ENCODE results near the gene ARL8B. TPM values are rescaled to one million over a fixed set of nuclear protein-coding genes. Genes with fewer than 3 reads are reported as not detected.

ARL8B gene
- total RNA-seq, 1 donor = 72.1 TPM

- no peak overlapping the region for H3K4me3 ChIP-seq (ENCODE audit: low read depth, low read length)
- DNase-seq (ENCODE audit: low read depth) = no peak
- TF ChIP-seq CTCF (IDR thresholded peaks at IDR 0.05; ENCODE audit: insufficient read depth, low read depth, low read length) = no peak
Observed at GRCh38 chr3:5082789-5083115, 39.3 kb upstream of the ARL8B start.

DNA sequence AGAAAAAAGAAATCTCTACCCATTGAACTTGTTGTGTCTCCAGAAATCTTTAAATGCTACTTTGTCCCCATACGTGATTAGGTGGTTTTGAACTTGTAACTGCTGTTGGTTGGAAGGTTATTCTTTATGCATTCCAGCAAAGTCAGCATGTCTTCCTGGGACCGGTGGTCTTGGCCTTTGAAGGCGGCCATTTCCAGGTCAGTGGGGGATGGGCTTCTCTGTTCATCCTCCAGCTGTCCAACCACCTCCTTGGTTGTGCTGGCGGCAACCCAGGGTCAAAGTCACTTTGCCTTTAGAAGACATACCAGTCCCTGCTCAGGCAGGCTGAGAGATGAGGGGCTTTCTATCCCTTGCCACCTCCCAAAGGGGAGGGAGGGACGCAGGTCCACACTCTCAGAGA lies 37.9 kb upstream of the ARL8B start:
- no peak for TF ChIP-seq CTCF (IDR thresholded peaks at IDR 0.05; ENCODE audit: insufficient read depth, low read depth, low read length)
- no peak overlapping the region for H3K4me3 ChIP-seq (ENCODE audit: low read depth, low read length)
- DNase-seq (ENCODE audit: low read depth) = no peak

GRCh38 chr3:5086708-5087107 lies 35.4 kb upstream of the ARL8B start:
- no peak overlapping the region for H3K4me3 ChIP-seq (ENCODE audit: low read depth, low read length)
- no peak for TF ChIP-seq CTCF (IDR thresholded peaks at IDR 0.05; ENCODE audit: insufficient read depth, low read depth, low read length)
- DNase-seq (ENCODE audit: low read depth) = no peak

- TF ChIP-seq CTCF (IDR thresholded peaks at IDR 0.05; ENCODE audit: insufficient read depth, low read depth, low read length) = no peak
- no peak for DNase-seq (ENCODE audit: low read depth)
- H3K4me3 ChIP-seq (ENCODE audit: low read depth, low read length) = no peak overlapping the region
Observed at GRCh38 chr3:5087209-5087608, 34.9 kb upstream of the ARL8B start.

DNA sequence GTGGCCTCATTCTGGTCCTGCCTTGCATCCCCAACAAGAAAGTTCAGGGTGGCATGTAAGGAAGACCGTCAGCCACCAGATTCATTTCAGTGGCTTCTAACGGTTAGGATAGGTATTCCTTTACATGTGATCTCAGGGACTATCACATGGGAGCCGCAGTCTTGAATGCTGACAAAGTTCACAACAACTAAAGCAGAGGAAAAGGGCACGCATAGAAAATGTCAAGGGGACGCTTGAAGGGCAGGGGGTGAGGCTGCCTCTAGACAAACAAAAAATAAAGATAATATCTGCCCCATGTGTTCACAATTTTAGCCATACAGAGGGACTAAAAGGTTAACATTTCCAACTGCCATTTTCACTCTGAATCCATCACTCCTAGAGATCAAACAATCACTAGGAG lies 31.9 kb upstream of the ARL8B start:
- no peak for DNase-seq (ENCODE audit: low read depth)
- H3K4me3 ChIP-seq (ENCODE audit: low read depth, low read length) = no peak overlapping the region
- no peak for TF ChIP-seq CTCF (IDR thresholded peaks at IDR 0.05; ENCODE audit: insufficient read depth, low read depth, low read length)

DNA sequence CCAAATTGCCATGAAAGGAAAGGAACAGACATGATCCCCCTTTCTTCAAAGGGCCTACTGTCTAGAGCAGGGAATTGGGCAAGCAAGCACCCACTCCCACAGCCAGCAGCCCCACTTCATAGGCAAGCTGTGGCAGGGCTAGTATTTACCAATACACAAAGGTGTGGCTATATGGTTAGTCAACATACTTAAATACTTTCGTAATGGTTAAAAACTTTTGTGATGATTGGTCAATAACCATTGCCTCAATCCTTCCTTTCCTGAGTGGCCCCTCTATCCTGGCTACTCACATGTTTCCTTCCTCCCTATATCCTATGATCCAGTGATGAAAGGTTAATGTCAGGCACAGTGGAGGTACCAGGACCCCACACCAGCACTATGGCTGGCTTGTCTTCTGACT lies 30.1 kb upstream of the ARL8B start:
- DNase-seq (ENCODE audit: low read depth) = no peak
- no peak for TF ChIP-seq CTCF (IDR thresholded peaks at IDR 0.05; ENCODE audit: insufficient read depth, low read depth, low read length)
- H3K4me3 ChIP-seq (ENCODE audit: low read depth, low read length) = no peak overlapping the region

DNA sequence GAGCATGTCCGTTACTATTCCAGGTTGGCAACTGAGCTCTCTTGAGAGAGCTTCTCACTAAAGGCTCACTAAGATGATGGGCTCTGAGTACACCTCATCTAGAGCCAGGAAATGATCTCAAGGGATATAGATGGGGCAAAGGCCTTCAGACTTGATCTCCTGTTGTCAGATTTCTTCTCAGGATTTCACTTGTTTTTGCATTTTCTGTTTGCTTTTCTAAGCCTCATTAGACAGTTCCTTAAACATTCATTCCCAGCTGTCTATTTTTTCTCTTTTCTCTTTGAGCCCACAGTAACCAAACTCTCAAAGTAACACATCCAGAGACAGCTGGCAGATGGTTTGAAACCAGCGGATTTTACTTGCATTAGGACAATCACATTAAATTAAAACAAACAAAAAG lies 28.4 kb upstream of the ARL8B start:
- no peak for TF ChIP-seq CTCF (IDR thresholded peaks at IDR 0.05; ENCODE audit: insufficient read depth, low read depth, low read length)
- DNase-seq (ENCODE audit: low read depth) = no peak
- H3K4me3 ChIP-seq (ENCODE audit: low read depth, low read length) = no peak overlapping the region

Data from fibroblast of villous mesenchyme (primary cell).